HEK293T (cell line): ENCODE results near the gene EGLN2.
A peak's percentile ranks its signal among the peaks of the same experiment; 100 is the strongest.

ENCODE experiments used
- CTCF ChIA-PET: fragments of 350-600 bp; formaldehyde crosslinking; extraction: SDS; loops from one replicate; lab custom pipeline; 2021; ENCODE audit warnings: antibody characterized with exemption, inconsistent platforms; lab: Yijun Ruan, JAX
- POLR2A ChIA-PET: fragments of 350-600 bp; formaldehyde crosslinking; extraction: SDS; loops from one replicate; lab custom pipeline; 2020; ENCODE audit warnings: antibody characterized with exemption, inconsistent platforms; lab: Yijun Ruan, JAX
- DNase-seq: peaks from one replicate; pipeline ENCODE4 v3.0.0; 2012; ENCODE audit warnings: mixed read lengths; ENCODE audit errors: extremely low spot score
- ARNT ChIP-seq: fragments of 450-650 bp; IDR thresholded peaks from 2 replicates; pipeline ENCODE4 v1.6.1; 2017; ENCODE audit warnings: mild to moderate bottlenecking
- BHLHE40 ChIP-seq: fragments of 450-650 bp; IDR thresholded peaks from 2 replicates; pipeline ENCODE4 v1.6.1; 2016; ENCODE audit warnings: mild to moderate bottlenecking, moderate library complexity, borderline replicate concordance
- CTBP1 ChIP-seq: fragments of 450-650 bp; IDR thresholded peaks from 2 replicates; pipeline ENCODE4 v1.6.1; 2016; ENCODE audit warnings: borderline replicate concordance
- ELF4 ChIP-seq: fragments of 450-650 bp; IDR thresholded peaks from 2 replicates; pipeline ENCODE4 v1.6.1; 2017; ENCODE audit warnings: antibody characterized with exemption
- FOXA1 ChIP-seq: fragments of 450-650 bp; IDR thresholded peaks from 2 replicates; pipeline ENCODE4 v1.6.1; 2016; ENCODE audit warnings: mild to moderate bottlenecking
- FOXK2 ChIP-seq: fragments of 450-650 bp; IDR thresholded peaks from 2 replicates; pipeline ENCODE4 v1.6.1; 2016; ENCODE audit warnings: mild to moderate bottlenecking
- FOXM1 ChIP-seq: fragments of 450-650 bp; IDR thresholded peaks from 2 replicates; pipeline ENCODE4 v1.6.1; 2017; ENCODE audit warnings: mild to moderate bottlenecking, borderline replicate concordance
- HDGF ChIP-seq: fragments of 450-650 bp; IDR thresholded peaks from 2 replicates; pipeline ENCODE4 v1.6.1; 2017; ENCODE audit warnings: antibody characterized with exemption, borderline replicate concordance
- L3MBTL2 ChIP-seq: fragments of 450-650 bp; conservative IDR thresholded peaks from 2 replicates; pipeline ENCODE4 v1.6.1; 2016; ENCODE audit warnings: mild to moderate bottlenecking
- LEF1 ChIP-seq: fragments of 450-650 bp; IDR thresholded peaks from 2 replicates; pipeline ENCODE4 v1.6.1; 2017; ENCODE audit warnings: mild to moderate bottlenecking, borderline replicate concordance
- NFRKB ChIP-seq: fragments of 450-650 bp; IDR thresholded peaks from 2 replicates; pipeline ENCODE4 v1.6.1; 2016; ENCODE audit warnings: mild to moderate bottlenecking, moderate library complexity
- PKNOX1 ChIP-seq: fragments of 450-650 bp; IDR thresholded peaks from 2 replicates; pipeline ENCODE4 v1.6.1; 2016
- SP1 ChIP-seq: fragments of 450-650 bp; IDR thresholded peaks from 2 replicates; pipeline ENCODE4 v1.6.1; 2017
- SUZ12 ChIP-seq: fragments of 450-650 bp; IDR thresholded peaks from 2 replicates; pipeline ENCODE4 v1.6.1; 2016; ENCODE audit warnings: mild to moderate bottlenecking
- TARDBP ChIP-seq: fragments of 450-650 bp; IDR thresholded peaks from 2 replicates; pipeline ENCODE4 v1.6.1; 2016
- ZNF384 ChIP-seq: fragments of 450-650 bp; IDR thresholded peaks from 2 replicates; pipeline ENCODE4 v1.6.1; 2016

Gene EGLN2

GRCh38 chr19:40806423-40807146 is 7.6 kb downstream of the EGLN2 start:
- ChIA-PET CTCF (interaction anchor here (0.6 to 1.1 kb wide), 6 partner anchors 8 to 171 kb away, joined by 3 to 7 read pairs (median 4); partner anchors contain the start of genes COQ8B, EGLN2, ITPKC and RAB4B), POLR2A (interaction anchor here (0.9 to 1.6 kb wide), 3 partner anchors 8 to 56 kb away, joined by 3 to 5 read pairs (median 5); partner anchors contain the start of genes ACTMAP and EGLN2)
- peak; percentile 86 for DNase-seq

GRCh38 chr19:40807147-40808020 is 8.4 kb downstream of the EGLN2 start:
- TF ChIP-seq HDGF = peak; percentile 89; the same call in 1 of the 2 replicates
- no peak for TF ChIP-seq LEF1
- POLR2A ChIA-PET = interaction anchor here (0.9 to 1.5 kb wide), 2 partner anchors 9 to 12 kb away, joined by 3 to 5 read pairs; partner anchors contain the start of gene EGLN2

More at GRCh38 chr19:40806423-40807146, 7.6 kb downstream of the EGLN2 start:
- peak; percentile 93 for TF ChIP-seq PKNOX1
- TF ChIP-seq FOXK2 = no peak

GRCh38 chr19:40808021-40808325 is 9.0 kb downstream of the EGLN2 start:
- DNase-seq = no peak
- ChIA-PET POLR2A (no interaction called here), CTCF (interaction anchor here (0.6 kb wide), 1 partner anchor 478 kb away, joined by 3 read pairs; no protein-coding TSS in a partner anchor)
- TF ChIP-seq ELF4 = no peak
- TF ChIP-seq CTBP1 = no peak
- no peak for TF ChIP-seq ZNF384
- no peak for TF ChIP-seq SP1
- no peak for TF ChIP-seq BHLHE40
- TF ChIP-seq HDGF = no peak
- TF ChIP-seq SUZ12 = no peak
- no peak for TF ChIP-seq LEF1
- no peak for TF ChIP-seq TARDBP

More at GRCh38 chr19:40807147-40808020, 8.4 kb downstream of the EGLN2 start:
- CTCF ChIA-PET = interaction anchor here (0.6 to 1.1 kb wide), 5 partner anchors 29 to 479 kb away, joined by 3 to 6 read pairs (median 3); partner anchors contain the start of genes COQ8B, ITPKC and RAB4B
- DNase-seq = peak; percentile 20

GRCh38 chr19:40808497-40808896 is 9.5 kb downstream of the EGLN2 start:
- no peak for DNase-seq
- no peak for TF ChIP-seq FOXM1
- TF ChIP-seq BHLHE40 = no peak
- TF ChIP-seq TARDBP = no peak
- no peak for TF ChIP-seq SP1
- TF ChIP-seq LEF1 = no peak
- no peak for TF ChIP-seq FOXK2
- TF ChIP-seq HDGF = no peak

GRCh38 chr19:40809358-40810086 is 10.5 kb downstream of the EGLN2 start:
- TF ChIP-seq PKNOX1 (no peak), FOXM1 (no peak), L3MBTL2 (no peak), NFRKB (no peak), FOXA1 (no peak), FOXK2 (no peak), ZNF384 (no peak)
- POLR2A ChIA-PET = no interaction called here
- no peak for DNase-seq
- CTCF ChIA-PET = no interaction called here

More at GRCh38 chr19:40808497-40808896, 9.5 kb downstream of the EGLN2 start:
- POLR2A ChIA-PET = no interaction called here
- CTCF ChIA-PET = no interaction called here

GRCh38 chr19:40810160-40810559 is 11.2 kb downstream of the EGLN2 start:
- POLR2A ChIA-PET = no interaction called here
- CTCF ChIA-PET = no interaction called here
- TF ChIP-seq ZNF384 (no peak), HDGF (no peak), CTBP1 (no peak), TARDBP (no peak), L3MBTL2 (no peak), FOXK2 (no peak), ELF4 (no peak), NFRKB (no peak), FOXM1 (no peak), SUZ12 (no peak), BHLHE40 (no peak), ARNT (no peak), SP1 (no peak), FOXA1 (no peak), LEF1 (no peak)
- DNase-seq = no peak
